Spleen (tissue), 7 donors: ENCODE data around the gene NAGS.
A peak's percentile ranks its signal among the peaks of the same experiment; 100 is the strongest.

ENCODE experiments used
- CTCF ChIP-seq, 11 experiments: fragments of 200-600 bp in 7 of 11; fragments of 450-650 bp in 4 of 11; sonication (generic) in 4 of 11; IDR thresholded peaks in 8 of 11; conservative IDR thresholded peaks in 3 of 11; 1 replicate in 7 of 11; 2 replicates in 4 of 11; pipeline versions ENCODE4 v1.4.0 to v1.8.0; 2016 to 2021; ENCODE audit warnings: antibody characterized with exemption in 11 of 11, inconsistent platforms in 4 of 11, mild to moderate bottlenecking in 1 of 11
- POLR2A ChIP-seq, 3 donors: fragments of 450-650 bp; IDR thresholded peaks; one replicate each; pipeline ENCODE4 v1.5.1; 2017; ENCODE audit warnings: antibody characterized with exemption in 3 of 3, mild to moderate bottlenecking in 1 of 3
- donor health status: DM: no; HTN: no; CAD: no; lungs with moderate emphysema.
- donor health status: DM: no; HTN: no; CAD: no.
- donor health status: DM: no; HTN: no; CAD: no.

DNA sequence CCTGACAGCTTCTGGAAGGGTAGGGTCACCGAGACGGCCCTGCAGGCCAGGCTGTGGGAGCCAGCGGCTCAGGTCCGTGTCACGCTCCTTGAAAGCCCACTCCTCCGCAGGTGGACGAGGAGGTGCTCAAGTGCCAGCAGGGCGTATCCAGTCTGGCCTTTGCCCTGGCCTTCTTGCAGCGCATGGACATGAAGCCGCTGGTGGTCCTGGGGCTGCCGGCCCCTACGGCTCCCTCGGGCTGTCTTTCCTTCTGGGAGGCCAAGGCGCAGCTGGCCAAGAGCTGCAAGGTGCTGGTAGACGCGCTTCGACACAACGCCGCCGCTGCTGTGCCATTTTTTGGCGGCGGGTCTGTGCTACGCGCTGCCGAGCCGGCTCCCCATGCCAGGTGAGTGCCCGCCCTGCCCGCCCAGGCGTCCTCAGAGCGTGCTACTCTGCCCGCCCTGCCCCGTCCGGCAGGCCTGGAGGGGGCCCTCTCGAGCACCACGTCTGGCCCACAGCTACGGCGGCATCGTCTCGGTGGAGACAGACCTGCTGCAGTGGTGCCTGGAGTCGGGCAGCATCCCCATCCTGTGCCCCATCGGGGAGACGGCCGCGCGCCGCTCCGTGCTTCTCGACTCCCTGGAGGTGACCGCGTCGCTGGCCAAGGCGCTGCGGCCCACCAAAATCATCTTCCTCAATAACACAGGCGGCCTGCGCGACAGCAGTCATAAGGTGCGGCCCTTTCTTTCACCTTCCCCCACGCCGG, 1.3 kb downstream of the NAGS start:
- peak in 5 of 11 experiments; percentile 8 to 45 (median 39) for TF ChIP-seq CTCF (IDR thresholded peaks at IDR 0.05 in 8 of 11, conservative IDR thresholded peaks at IDR 0.05 in 3 of 11)
- TF ChIP-seq POLR2A (IDR thresholded peaks at IDR 0.05): no peak
